Retinal pigment epithelial cell (primary cell): Measurements from ENCODE around the gene RNF114.
A peak's percentile ranks its signal among the peaks of the same experiment; 100 is the strongest.

ENCODE experiments used
- DNase-seq: peaks from one replicate; pipeline ENCODE4 v3.0.0-alpha.2; 2010; ENCODE audit warnings: low read depth
- H3K4me3 ChIP-seq: 2 replicates; pipeline ENCODE4 v1.5.1; 2011; ENCODE audit warnings: mild to moderate bottlenecking, low read length, control low read depth, moderate library complexity
- TF ChIP-seq, protein P1 (sequence below): conservative IDR thresholded peaks from 2 replicates; pipeline ENCODE4 v1.5.1; 2011; ENCODE audit warnings: low read depth, low read length, control low read depth, inconsistent platforms

RNF114 gene

DNA sequence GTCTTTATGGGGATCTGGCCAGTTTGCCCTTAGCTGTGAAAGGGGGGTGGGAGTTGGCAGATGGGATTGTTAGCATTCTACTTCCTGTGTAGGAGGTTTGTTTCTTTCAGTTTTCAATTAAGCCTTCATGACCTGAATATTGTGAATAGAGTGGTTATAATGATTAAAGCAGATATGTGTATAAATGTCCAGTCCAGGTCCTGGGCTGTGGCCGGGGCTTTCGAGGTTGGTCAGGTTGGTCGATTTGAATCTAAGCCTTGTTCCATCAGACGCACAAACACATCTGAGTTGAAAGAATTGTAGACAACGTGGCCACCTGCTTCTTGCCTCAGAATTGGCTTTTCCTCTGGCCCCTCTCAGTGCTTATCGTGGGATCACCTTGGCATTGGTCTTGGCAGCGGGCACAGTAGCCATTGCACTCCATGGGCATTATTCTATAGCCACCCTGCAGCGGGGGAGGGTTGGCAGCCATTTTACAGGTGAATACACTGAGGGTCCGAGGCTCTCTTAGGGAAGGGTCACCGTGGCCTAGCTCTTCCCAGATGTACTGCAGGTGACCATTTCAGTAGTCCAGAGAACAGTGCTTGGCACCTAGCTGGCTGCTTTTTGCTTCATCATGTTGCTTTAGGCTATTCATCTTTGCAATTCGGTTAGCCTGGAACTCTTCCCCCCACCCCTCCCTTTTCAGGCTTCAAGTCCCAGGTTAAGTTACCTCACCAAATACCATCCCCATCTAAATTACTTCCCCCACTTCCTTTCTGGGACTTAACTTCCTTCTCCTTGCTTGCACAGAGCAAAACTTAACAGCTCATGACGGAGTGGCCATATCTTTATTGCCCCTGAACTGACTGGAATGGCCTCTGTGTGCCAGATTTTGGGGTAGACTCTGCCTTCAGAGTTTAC, 1.1 kb downstream of the RNF114 start:
- peak overlapping the region; percentile 94 for H3K4me3 ChIP-seq
- no peak for DNase-seq

DNA sequence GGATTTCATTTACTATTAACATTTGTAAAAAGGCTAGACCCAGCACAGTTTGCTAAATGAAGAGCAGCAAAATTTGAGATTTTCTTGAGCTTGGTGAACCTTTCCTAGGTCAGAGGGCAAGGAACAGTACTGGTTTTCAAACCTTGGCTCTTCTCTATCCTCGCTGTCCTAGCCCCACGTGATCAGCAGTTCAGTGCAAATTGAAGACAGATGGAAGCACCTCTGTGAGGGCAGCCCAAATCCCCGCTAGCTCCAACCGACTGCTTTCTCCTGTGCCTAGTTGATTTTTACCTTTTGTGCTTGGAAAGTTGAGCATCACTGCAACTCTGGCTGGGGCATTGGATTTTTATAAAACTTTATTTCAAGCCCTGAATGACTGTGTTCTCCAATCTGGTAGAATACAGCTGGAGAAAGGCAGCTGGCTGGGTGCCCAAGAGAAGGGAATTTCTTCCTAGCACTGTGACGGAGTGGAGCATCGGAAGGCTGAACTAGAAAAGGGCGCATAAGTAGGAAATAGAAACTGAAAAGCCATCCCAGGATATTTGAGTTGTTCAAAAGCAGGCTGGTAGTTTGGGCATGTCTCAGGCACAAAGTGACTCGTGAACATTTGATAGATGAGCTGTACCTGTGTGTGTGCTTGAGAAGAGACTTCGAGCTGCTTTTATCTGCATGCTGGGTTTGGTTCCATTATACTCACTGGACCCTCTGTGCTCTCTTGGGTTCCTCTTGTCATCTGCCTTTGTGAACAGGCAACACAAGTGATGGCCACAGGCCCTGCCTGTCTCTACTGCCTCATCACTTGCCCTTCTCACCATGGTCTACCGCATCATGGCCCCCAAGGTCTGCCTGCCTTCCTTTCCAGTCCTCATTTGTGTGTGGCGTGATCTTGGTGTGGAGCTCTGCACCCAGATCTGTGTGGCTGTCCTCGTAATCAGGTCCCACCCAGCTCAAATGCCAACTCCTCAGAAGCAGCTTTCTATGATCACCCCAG, 2.3 kb downstream of the RNF114 start:
- no peak overlapping the region for H3K4me3 ChIP-seq
- TF ChIP-seq, protein P1, sequence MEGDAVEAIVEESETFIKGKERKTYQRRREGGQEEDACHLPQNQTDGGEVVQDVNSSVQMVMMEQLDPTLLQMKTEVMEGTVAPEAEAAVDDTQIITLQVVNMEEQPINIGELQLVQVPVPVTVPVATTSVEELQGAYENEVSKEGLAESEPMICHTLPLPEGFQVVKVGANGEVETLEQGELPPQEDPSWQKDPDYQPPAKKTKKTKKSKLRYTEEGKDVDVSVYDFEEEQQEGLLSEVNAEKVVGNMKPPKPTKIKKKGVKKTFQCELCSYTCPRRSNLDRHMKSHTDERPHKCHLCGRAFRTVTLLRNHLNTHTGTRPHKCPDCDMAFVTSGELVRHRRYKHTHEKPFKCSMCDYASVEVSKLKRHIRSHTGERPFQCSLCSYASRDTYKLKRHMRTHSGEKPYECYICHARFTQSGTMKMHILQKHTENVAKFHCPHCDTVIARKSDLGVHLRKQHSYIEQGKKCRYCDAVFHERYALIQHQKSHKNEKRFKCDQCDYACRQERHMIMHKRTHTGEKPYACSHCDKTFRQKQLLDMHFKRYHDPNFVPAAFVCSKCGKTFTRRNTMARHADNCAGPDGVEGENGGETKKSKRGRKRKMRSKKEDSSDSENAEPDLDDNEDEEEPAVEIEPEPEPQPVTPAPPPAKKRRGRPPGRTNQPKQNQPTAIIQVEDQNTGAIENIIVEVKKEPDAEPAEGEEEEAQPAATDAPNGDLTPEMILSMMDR, result no peak
- DNase-seq, result no peak

More for the DNA sequence above, 1.1 kb downstream of the RNF114 start:
- TF ChIP-seq, protein P1, result no peak

DNA sequence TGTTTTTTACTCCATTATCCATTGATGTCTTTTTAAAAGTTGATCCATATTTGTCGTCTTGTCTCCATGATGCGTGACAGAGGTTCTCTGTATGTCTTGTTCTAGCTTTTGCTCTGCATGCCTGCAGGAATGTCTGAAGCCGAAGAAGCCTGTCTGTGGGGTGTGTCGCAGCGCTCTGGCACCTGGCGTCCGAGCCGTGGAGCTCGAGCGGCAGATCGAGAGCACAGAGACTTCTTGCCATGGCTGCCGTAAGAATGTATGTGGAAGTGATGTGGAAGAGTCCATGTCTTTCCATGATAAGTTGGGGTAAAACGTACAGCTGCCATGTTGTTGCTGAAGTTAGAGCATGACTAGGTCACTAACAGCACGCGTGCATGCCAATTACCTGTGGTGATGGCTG, 5.3 kb downstream of the RNF114 start:
- TF ChIP-seq, protein P1, result no peak
- no peak for DNase-seq

DNA sequence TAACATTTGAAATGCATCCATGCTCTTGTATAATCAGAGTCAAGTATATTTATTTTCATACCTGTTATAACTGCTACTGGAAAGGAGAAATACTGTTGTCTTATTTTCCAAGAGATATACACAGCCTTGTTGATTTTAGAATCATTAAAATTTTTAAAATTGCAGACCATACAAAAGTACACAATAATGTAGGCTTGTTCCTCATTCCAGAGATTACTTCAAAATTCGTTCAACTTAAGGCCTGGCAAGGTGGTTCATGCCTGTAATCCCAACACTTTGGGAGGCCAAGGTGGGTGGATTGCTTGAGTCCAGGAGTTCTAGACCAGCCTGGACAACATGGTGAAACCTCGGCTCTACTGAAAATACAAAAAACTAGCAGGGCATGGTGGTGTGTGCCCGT, 6.1 kb downstream of the RNF114 start:
- H3K4me3 ChIP-seq, result no peak overlapping the region
- TF ChIP-seq, protein P1, result no peak
- DNase-seq, result no peak

More for the DNA sequence above, 5.3 kb downstream of the RNF114 start:
- no peak overlapping the region for H3K4me3 ChIP-seq

DNA sequence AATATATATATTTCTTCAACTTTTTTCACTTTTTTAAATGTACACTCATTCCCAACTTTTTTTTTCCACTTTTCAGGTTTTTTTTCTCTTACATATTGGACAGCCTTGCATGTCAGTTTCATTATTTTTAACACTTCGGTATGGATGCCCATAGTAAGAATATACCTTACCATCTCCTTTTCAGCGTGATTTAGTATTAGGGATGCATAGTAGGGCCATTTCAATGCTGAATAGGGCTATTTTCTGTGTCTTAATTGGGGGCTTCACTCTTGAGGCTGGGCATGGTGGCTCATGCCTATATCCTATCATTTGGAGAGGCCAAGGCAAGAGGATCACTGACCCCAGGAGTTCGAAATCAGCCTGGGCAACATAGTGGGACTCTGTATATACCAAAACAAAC, 6.7 kb downstream of the RNF114 start:
- TF ChIP-seq, protein P1, result no peak
- H3K4me3 ChIP-seq, result no peak overlapping the region
- no peak for DNase-seq

DNA sequence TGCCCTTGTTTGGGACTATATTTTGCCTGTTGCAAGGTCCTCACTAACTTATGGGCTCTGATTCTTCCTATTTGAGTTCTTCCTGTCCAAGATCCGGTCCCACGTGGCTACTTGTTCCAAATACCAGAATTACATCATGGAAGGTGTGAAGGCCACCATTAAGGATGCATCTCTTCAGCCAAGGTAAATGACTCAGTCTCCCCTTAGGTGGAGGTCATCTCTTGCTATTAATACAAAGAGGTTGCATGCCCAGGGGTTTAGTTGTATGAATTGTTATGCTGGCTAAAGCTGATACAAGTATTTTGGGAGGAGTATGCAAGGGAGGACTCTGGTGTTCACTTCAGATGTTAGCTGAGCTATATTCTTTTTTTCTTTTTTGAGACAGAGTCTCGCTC, 9.1 kb downstream of the RNF114 start:
- TF ChIP-seq, protein P1, result no peak
- no peak overlapping the region for H3K4me3 ChIP-seq
- no peak for DNase-seq
